ENCODE data around the gene MAP2K3.

GRCh38 chr17:21304091-21304490, 19.6 kb downstream of the MAP2K3 start:
- TF ChIP-seq, protein P1, sequence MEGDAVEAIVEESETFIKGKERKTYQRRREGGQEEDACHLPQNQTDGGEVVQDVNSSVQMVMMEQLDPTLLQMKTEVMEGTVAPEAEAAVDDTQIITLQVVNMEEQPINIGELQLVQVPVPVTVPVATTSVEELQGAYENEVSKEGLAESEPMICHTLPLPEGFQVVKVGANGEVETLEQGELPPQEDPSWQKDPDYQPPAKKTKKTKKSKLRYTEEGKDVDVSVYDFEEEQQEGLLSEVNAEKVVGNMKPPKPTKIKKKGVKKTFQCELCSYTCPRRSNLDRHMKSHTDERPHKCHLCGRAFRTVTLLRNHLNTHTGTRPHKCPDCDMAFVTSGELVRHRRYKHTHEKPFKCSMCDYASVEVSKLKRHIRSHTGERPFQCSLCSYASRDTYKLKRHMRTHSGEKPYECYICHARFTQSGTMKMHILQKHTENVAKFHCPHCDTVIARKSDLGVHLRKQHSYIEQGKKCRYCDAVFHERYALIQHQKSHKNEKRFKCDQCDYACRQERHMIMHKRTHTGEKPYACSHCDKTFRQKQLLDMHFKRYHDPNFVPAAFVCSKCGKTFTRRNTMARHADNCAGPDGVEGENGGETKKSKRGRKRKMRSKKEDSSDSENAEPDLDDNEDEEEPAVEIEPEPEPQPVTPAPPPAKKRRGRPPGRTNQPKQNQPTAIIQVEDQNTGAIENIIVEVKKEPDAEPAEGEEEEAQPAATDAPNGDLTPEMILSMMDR (optimal IDR thresholded peaks at IDR 0.05 in 1 of 3, IDR thresholded peaks at IDR 0.05 in 1 of 3, conservative IDR thresholded peaks at IDR 0.05 in 1 of 3; ENCODE audit: extremely low read depth in 1 of 3, insufficient read depth in 2 of 3, low read length in 3 of 3), result no peak
- no peak for TF ChIP-seq EZH2 (IDR thresholded peaks at IDR 0.05; ENCODE audit: low read length)
